Panc1 (cell line): ENCODE data around the gene PTPRF.

Experiments used
- POLR2AphosphoS5 ChIP-seq: IDR thresholded peaks from 2 replicates; pipeline ENCODE4 v1.6.1; 2012; ENCODE audit warnings: mild to moderate bottlenecking, low read depth, low read length, moderate library complexity
- SIN3A ChIP-seq: IDR thresholded peaks from 2 replicates; pipeline ENCODE4 v1.6.1; 2012; ENCODE audit warnings: low read depth, mild to moderate bottlenecking, low read length, moderate library complexity, borderline replicate concordance; ENCODE audit not compliant: insufficient read depth
- TCF7L2 ChIP-seq: IDR thresholded peaks from 2 replicates; pipeline ENCODE4 v1.6.1; 2011; ENCODE audit warnings: mild to moderate bottlenecking, low read depth, low read length, inconsistent platforms
- TF ChIP-seq, protein P1 (sequence below): fragments of 450-650 bp; IDR thresholded peaks from 2 replicates; pipeline ENCODE4 v1.5.1; 2017; ENCODE audit warnings: mild to moderate bottlenecking

DNA sequence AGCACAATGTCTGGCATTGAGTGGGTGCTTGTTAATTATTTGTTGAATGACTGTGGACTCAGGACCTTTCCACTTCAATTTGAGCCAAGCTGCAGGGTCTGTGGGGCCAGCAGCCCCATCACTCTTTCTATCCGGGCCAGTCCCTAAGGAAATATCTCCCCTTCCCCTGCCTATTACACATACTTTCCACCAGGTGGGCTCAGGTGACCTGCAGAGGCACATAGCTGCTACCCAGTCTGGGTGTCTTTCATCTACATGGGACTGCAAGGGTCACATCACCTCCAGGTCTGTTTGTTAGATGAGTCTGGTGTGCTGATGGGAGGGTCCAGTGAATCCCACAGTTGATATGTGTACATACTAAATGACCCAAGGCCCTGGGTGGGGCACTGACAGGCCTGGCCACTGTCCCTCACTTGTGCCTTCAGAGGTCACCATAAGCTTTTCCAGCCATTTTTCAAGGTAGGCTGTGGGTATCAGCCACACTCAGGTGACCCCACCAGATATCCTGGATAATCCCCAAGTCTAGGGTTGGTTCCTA is 59.8 kb downstream of the PTPRF start:
- no peak for TF ChIP-seq SIN3A
- TF ChIP-seq POLR2AphosphoS5, result no peak
- TF ChIP-seq, protein P1, sequence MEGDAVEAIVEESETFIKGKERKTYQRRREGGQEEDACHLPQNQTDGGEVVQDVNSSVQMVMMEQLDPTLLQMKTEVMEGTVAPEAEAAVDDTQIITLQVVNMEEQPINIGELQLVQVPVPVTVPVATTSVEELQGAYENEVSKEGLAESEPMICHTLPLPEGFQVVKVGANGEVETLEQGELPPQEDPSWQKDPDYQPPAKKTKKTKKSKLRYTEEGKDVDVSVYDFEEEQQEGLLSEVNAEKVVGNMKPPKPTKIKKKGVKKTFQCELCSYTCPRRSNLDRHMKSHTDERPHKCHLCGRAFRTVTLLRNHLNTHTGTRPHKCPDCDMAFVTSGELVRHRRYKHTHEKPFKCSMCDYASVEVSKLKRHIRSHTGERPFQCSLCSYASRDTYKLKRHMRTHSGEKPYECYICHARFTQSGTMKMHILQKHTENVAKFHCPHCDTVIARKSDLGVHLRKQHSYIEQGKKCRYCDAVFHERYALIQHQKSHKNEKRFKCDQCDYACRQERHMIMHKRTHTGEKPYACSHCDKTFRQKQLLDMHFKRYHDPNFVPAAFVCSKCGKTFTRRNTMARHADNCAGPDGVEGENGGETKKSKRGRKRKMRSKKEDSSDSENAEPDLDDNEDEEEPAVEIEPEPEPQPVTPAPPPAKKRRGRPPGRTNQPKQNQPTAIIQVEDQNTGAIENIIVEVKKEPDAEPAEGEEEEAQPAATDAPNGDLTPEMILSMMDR, result no peak
- no peak for TF ChIP-seq TCF7L2
